GM21529 (cell line): ENCODE data around the gene NOL12.
"Not testable (repeated sequence)": the region's sequence is repeated elsewhere in the genome, so short reads cannot be mapped to it uniquely, and the experiment has no call there.

Source experiments
- ATAC-seq: cut with Tn5 transposase; IDR thresholded peaks from one replicate; pipeline ENCODE4 v1.9.1; 2021; ENCODE audit not compliant: unreplicated experiment

The NOL12 gene

GRCh38 chr22:37678372-37678771, 7.8 kb upstream of the NOL12 start:
- ATAC-seq = no peak

GRCh38 chr22:37679670-37680069, 6.5 kb upstream of the NOL12 start:
- no peak for ATAC-seq

- no peak for ATAC-seq
Measured at GRCh38 chr22:37680191-37680851, 5.8 kb upstream of the NOL12 start.

GRCh38 chr22:37681001-37681424, 5.1 kb upstream of the NOL12 start:
- ATAC-seq = no peak

GRCh38 chr22:37681556-37682049, 4.5 kb upstream of the NOL12 start:
- no peak for ATAC-seq

GRCh38 chr22:37684803-37685615, 1.1 kb upstream of the NOL12 start:
- no peak for ATAC-seq

- no peak for ATAC-seq
Measured at GRCh38 chr22:37690407-37690806, 4.3 kb downstream of the NOL12 start.

- no peak for ATAC-seq
Measured at GRCh38 chr22:37690901-37691504, 4.9 kb downstream of the NOL12 start.

- ATAC-seq = no peak
Measured at GRCh38 chr22:37692627-37693285, 6.6 kb downstream of the NOL12 start.

GRCh38 chr22:37694131-37694530, 8.0 kb downstream of the NOL12 start:
- ATAC-seq = not testable (repeated sequence)

- not testable (repeated sequence) for ATAC-seq
Measured at GRCh38 chr22:37696260-37696656, 10.1 kb downstream of the NOL12 start.

- peak; percentile 88 for ATAC-seq
Measured at GRCh38 chr22:37696657-37697537, 10.8 kb downstream of the NOL12 start, which contains the start of gene TRIOBP. Gene TRIOBP (plus strand): TSS chr22:37697048. CDS start chr22:37701366, 4,318 bp downstream.

- no peak for ATAC-seq
Measured at GRCh38 chr22:37697538-37697835, 11.3 kb downstream of the NOL12 start.

GRCh38 chr22:37701141-37701786, 15.1 kb downstream of the NOL12 start:
- no peak for ATAC-seq

- no peak for ATAC-seq
Measured at GRCh38 chr22:37703906-37704305, 17.8 kb downstream of the NOL12 start.

GRCh38 chr22:37704645-37705044, 18.5 kb downstream of the NOL12 start:
- ATAC-seq = no peak

GRCh38 chr22:37705205-37705604, 19.1 kb downstream of the NOL12 start:
- no peak for ATAC-seq

GRCh38 chr22:37708580-37709444, 22.7 kb downstream of the NOL12 start:
- ATAC-seq = no peak

GRCh38 chr22:37709445-37709765, 23.3 kb downstream of the NOL12 start:
- ATAC-seq = no peak
